GM12873 (cell line): ENCODE measurements around the gene TFAP2B.
A peak's percentile ranks its signal among the peaks of the same experiment; 100 is the strongest.

Experiments
- CTCF ChIP-seq: IDR thresholded peaks from 2 replicates; pipeline ENCODE4 v1.5.1; 2012; ENCODE audit warnings: low read depth, mild to moderate bottlenecking, moderate library complexity, low read length, control low read depth; ENCODE audit not compliant: insufficient read depth; ENCODE audit errors: missing control alignments

Gene TFAP2B

GRCh38 chr6:50818673-50819072 is at the start of gene TFAP2B:
Gene TFAP2B (plus strand): TSS chr6:50818871. CDS start chr6:50818892, 21 bp downstream.
- TF ChIP-seq CTCF = no peak

DNA sequence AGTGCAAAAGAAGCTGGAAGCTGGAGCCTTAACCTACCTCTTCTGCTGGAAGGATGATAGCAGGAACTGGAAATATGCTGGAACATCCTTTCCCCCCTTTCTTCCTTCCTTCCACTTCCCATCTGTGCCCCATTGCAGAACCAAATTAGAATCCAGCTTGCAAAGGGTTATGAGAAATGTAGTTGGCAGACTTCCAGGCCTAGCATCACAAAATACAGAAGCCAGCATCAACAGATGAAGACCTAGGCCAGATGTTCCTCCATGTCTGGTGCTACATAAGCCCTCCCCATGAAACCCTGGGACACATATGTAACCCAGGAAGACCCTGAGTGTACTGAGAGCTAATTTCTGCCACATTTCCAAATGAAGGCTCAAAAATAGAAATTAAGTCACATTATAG is 40.0 kb upstream of the TFAP2B start:
- no peak for TF ChIP-seq CTCF

DNA sequence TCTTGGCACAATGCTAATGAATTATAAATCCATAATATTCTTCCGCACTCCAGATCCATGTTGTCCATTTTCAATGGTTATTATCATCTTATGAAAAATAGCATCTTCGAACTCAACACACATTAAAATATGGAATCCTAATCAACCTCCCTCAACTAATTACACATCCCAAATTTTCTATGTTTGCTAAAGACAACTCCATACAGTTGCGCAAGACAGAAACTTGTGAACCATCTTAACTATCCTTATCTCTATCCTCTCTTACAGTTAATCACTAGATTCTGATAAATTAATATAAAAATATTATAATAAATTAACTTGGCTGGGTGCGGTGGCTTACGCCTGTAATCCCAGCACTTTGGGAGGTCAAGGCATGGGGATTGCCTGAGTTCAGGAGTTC is 38.3 kb upstream of the TFAP2B start:
- no peak for TF ChIP-seq CTCF

GRCh38 chr6:50785921-50786320 is 32.8 kb upstream of the TFAP2B start:
- no peak for TF ChIP-seq CTCF

DNA sequence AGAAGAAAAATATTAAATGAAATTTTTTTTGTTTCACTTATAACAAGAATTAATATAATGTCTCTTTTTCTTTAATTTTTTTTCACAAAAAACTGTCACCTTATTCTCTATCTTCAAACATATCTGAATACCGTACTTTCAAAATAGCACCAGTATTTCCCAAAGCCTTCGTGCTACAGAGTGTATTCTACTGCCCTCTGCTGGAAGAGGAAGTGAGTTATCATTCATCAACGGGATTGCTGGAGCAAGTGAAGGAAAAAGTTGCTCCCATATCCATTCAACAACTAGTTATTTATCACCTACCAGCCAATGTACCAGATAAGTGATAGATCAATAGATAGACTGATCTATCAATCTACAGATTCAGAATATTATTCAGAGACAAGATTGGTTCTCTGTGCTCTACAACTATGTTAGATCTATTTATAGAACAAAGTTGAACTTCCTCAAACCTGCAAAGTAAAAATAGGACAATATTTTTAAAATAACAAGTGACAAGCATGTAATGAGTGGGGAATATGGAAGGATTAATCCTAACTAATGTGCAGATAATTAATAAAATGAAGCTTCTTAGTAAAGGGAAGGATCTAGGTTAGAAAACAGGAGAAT is 26.7 kb upstream of the TFAP2B start:
- TF ChIP-seq CTCF = peak; percentile 73

GRCh38 chr6:50792771-50793170 is 25.9 kb upstream of the TFAP2B start:
- TF ChIP-seq CTCF = no peak

DNA sequence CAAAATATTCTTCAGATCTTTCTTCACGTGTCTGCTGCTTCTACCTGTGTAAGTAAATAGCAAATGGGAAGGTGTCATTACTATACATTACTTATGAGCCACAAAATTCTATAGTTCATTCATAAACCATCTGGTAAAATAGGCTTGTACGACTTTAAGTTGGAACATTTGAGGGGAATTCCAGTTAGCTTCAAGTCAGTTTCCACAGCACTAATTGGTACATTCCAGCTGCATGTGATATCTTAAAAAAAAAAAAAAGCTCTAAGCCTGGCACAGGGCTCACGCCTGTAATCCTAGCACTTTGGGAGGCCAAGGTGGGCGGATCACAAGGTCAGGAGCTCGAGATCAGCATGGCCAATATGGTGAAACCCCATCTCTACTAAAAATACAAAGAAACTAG is 23.1 kb upstream of the TFAP2B start:
- TF ChIP-seq CTCF = no peak
